Caco-2 (cell line): Measurements from ENCODE around the gene ZP3. TPM values are rescaled to one million over a fixed set of nuclear protein-coding genes. Genes with fewer than 3 reads are reported as not detected.
"Not testable (repeated sequence)": the region's sequence is repeated elsewhere in the genome, so short reads cannot be mapped to it uniquely, and the experiment has no call there.

Experiments used
- BruUV-seq: library from RNA; stranded (reverse); fragments of 400-500 nt; replicated peaks from 2 replicates; lab custom pipeline; 2021; lab: Mats Ljungman, UMichigan
- CTCF ChIA-PET: fragments of 300-600 bp; sonication (Branson Sonifier 250); formaldehyde crosslinking; loops from one replicate; lab custom pipeline; 2022; ENCODE audit warnings: antibody characterized with exemption; lab: Charles Lee
- POLR2A ChIA-PET: fragments of 300-600 bp; sonication (Branson Sonifier 250); formaldehyde crosslinking; loops from one replicate; lab custom pipeline; 2022; ENCODE audit warnings: antibody characterized with exemption; lab: Charles Lee
- DNase-seq, 2 experiments: peaks; one replicate each; pipeline versions ENCODE4 v3.0.0 to v3.0.0-alpha.2; 2020 to 2022
- H3K27me3 ChIP-seq: replicated peaks from 2 replicates; pipeline ENCODE4 v1.6.0; 2011; ENCODE audit warnings: low read length; ENCODE audit not compliant: control insufficient read depth, insufficient read depth
- H3K36me3 ChIP-seq: 2 replicates; pipeline ENCODE4 v1.5.1; 2011; ENCODE audit warnings: low read length; ENCODE audit not compliant: control insufficient read depth, insufficient read depth
- H3K4me1 ChIP-seq: fragments of 250-450 bp; sonication (Bioruptor Pico); 2 replicates; pipeline ENCODE4 v1.5.1; 2020; ENCODE audit warnings: mild to moderate bottlenecking
- H3K4me3 ChIP-seq: 2 replicates; pipeline ENCODE4 v1.5.1; 2011; ENCODE audit warnings: low read depth, mild to moderate bottlenecking, control low read depth, low read length
- H3K9me3 ChIP-seq: fragments of 250-450 bp; sonication (Bioruptor Pico); 2 replicates; pipeline ENCODE4 v1.5.1; 2020; ENCODE audit warnings: mild to moderate bottlenecking, moderate library complexity
- H3K27ac Mint-ChIP-seq: one replicate; pipeline ENCODE4 v1.8.0; 2022; ENCODE audit warnings: mixed read lengths; ENCODE audit not compliant: unreplicated experiment
- H3K27me3 Mint-ChIP-seq: one replicate; pipeline ENCODE4 v1.8.0; 2022; ENCODE audit warnings: mixed read lengths; ENCODE audit not compliant: insufficient read depth, unreplicated experiment
- H3K36me3 Mint-ChIP-seq: one replicate; pipeline ENCODE4 v1.8.0; 2022; ENCODE audit warnings: mild to moderate bottlenecking, mixed read lengths; ENCODE audit not compliant: insufficient read depth, unreplicated experiment
- H3K4me1 Mint-ChIP-seq: one replicate; pipeline ENCODE4 v1.8.0; 2022; ENCODE audit warnings: low read depth, mixed read lengths; ENCODE audit not compliant: unreplicated experiment
- H3K4me3 Mint-ChIP-seq: one replicate; pipeline ENCODE4 v1.8.0; 2022; ENCODE audit warnings: mild to moderate bottlenecking, moderate library complexity, mixed read lengths; ENCODE audit not compliant: unreplicated experiment
- H3K9me3 Mint-ChIP-seq: one replicate; pipeline ENCODE4 v1.8.0; 2022; ENCODE audit warnings: mixed read lengths; ENCODE audit not compliant: unreplicated experiment
- intact Hi-C: fragments of 100-400 bp; cut with micrococcal nuclease; formaldehyde crosslinking; loops from one replicate; pipeline ENCODE4 v1.10.0; 2022; ENCODE audit not compliant: unreplicated experiment
- total RNA-seq: library from RNA; stranded (reverse); gene quantifications from 2 replicates; pipeline ENCODE4 v1.2.3, GENCODE V29; 2022

Gene ZP3
- total RNA-seq, 1 experiment from 2014 or later: 3.2 TPM

GRCh38 chr7:76465950-76466349 is 41.2 kb downstream of the ZP3 start:
- H3K4me1 Mint-ChIP-seq, BruUV-seq, DNase-seq, H3K36me3 Mint-ChIP-seq, H3K4me3 Mint-ChIP-seq, H3K4me1 ChIP-seq, intact Hi-C loops, H3K36me3 ChIP-seq, H3K27me3 Mint-ChIP-seq, H3K9me3 ChIP-seq, CTCF ChIA-PET, H3K27me3 ChIP-seq, H3K4me3 ChIP-seq, H3K27ac Mint-ChIP-seq, H3K9me3 Mint-ChIP-seq, POLR2A ChIA-PET: not testable (repeated sequence)

GRCh38 chr7:76467743-76468404 is 43.1 kb downstream of the ZP3 start:
- H3K9me3 ChIP-seq, H3K9me3 Mint-ChIP-seq, POLR2A ChIA-PET, H3K27me3 ChIP-seq, BruUV-seq, intact Hi-C loops, H3K27ac Mint-ChIP-seq, H3K4me1 Mint-ChIP-seq, H3K4me3 Mint-ChIP-seq, H3K27me3 Mint-ChIP-seq, H3K36me3 ChIP-seq, DNase-seq, CTCF ChIA-PET, H3K36me3 Mint-ChIP-seq, H3K4me3 ChIP-seq, H3K4me1 ChIP-seq: not testable (repeated sequence)

- BruUV-seq, CTCF ChIA-PET: not testable (repeated sequence)
Measured at GRCh38 chr7:76471556-76472221, 46.9 kb downstream of the ZP3 start.

GRCh38 chr7:76473097-76473496 is 48.3 kb downstream of the ZP3 start:
- H3K27me3 ChIP-seq, H3K27me3 Mint-ChIP-seq, H3K36me3 ChIP-seq, H3K9me3 Mint-ChIP-seq, intact Hi-C loops, BruUV-seq, H3K4me3 ChIP-seq, H3K36me3 Mint-ChIP-seq, H3K4me1 ChIP-seq, H3K9me3 ChIP-seq, H3K4me3 Mint-ChIP-seq, H3K27ac Mint-ChIP-seq, POLR2A ChIA-PET, H3K4me1 Mint-ChIP-seq, CTCF ChIA-PET, DNase-seq: not testable (repeated sequence)

More at GRCh38 chr7:76471556-76472221, 46.9 kb downstream of the ZP3 start:
- H3K36me3 ChIP-seq, H3K4me3 ChIP-seq, H3K9me3 Mint-ChIP-seq, H3K27me3 Mint-ChIP-seq, DNase-seq, H3K9me3 ChIP-seq, H3K4me1 ChIP-seq, POLR2A ChIA-PET, H3K27ac Mint-ChIP-seq, H3K36me3 Mint-ChIP-seq, H3K4me1 Mint-ChIP-seq, H3K4me3 Mint-ChIP-seq, intact Hi-C loops, H3K27me3 ChIP-seq: not testable (repeated sequence)

GRCh38 chr7:76476280-76476679 is 51.5 kb downstream of the ZP3 start:
- H3K36me3 Mint-ChIP-seq, H3K4me1 Mint-ChIP-seq, H3K9me3 ChIP-seq, POLR2A ChIA-PET, H3K9me3 Mint-ChIP-seq, intact Hi-C loops, BruUV-seq, H3K4me3 Mint-ChIP-seq, H3K27me3 Mint-ChIP-seq, H3K4me1 ChIP-seq, CTCF ChIA-PET, DNase-seq, H3K36me3 ChIP-seq, H3K4me3 ChIP-seq, H3K27me3 ChIP-seq, H3K27ac Mint-ChIP-seq: not testable (repeated sequence)

GRCh38 chr7:76476742-76477474 is 52.2 kb downstream of the ZP3 start:
- intact Hi-C loops, H3K9me3 ChIP-seq, H3K27ac Mint-ChIP-seq, H3K4me3 Mint-ChIP-seq, H3K4me3 ChIP-seq, H3K27me3 Mint-ChIP-seq, H3K9me3 Mint-ChIP-seq, POLR2A ChIA-PET, H3K27me3 ChIP-seq, DNase-seq, BruUV-seq, H3K4me1 ChIP-seq, H3K4me1 Mint-ChIP-seq, H3K36me3 Mint-ChIP-seq, H3K36me3 ChIP-seq, CTCF ChIA-PET: not testable (repeated sequence)
